Loucy (cell line): ENCODE measurements around the gene INPP5F.

Experiments
- EZH2phosphoT487 ChIP-seq: fragments of 200-600 bp; IDR thresholded peaks from 2 replicates; pipeline ENCODE4 v1.6.1; 2018; ENCODE audit warnings: antibody characterized with exemption, mild to moderate bottlenecking, moderate library complexity, borderline replicate concordance
- TF ChIP-seq, protein P1 (sequence below): fragments of 200-600 bp; sonication (generic); conservative IDR thresholded peaks from 2 replicates; pipeline ENCODE4 v1.5.1; 2014; ENCODE audit warnings: mild to moderate bottlenecking, antibody characterized with exemption, low read length

DNA sequence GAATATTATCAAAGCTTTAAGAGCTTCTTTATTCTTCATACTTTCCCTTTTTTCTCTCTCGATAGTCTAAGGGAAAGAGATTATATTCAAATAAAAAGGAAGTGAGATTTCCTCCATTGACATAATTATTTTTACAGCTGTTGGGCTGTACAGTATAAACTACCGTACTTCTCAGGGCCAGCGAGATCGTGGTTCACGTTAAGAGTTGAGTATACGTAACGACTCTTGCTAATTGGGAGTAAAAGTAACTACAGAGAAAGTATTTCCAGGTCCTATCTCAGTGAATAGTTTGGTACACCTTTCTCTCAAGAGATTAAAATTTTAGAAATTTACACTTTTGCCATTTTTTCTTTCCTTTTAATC, 57.8 kb downstream of the INPP5F start:
- TF ChIP-seq, protein P1, sequence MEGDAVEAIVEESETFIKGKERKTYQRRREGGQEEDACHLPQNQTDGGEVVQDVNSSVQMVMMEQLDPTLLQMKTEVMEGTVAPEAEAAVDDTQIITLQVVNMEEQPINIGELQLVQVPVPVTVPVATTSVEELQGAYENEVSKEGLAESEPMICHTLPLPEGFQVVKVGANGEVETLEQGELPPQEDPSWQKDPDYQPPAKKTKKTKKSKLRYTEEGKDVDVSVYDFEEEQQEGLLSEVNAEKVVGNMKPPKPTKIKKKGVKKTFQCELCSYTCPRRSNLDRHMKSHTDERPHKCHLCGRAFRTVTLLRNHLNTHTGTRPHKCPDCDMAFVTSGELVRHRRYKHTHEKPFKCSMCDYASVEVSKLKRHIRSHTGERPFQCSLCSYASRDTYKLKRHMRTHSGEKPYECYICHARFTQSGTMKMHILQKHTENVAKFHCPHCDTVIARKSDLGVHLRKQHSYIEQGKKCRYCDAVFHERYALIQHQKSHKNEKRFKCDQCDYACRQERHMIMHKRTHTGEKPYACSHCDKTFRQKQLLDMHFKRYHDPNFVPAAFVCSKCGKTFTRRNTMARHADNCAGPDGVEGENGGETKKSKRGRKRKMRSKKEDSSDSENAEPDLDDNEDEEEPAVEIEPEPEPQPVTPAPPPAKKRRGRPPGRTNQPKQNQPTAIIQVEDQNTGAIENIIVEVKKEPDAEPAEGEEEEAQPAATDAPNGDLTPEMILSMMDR = no peak
- no peak for TF ChIP-seq EZH2phosphoT487
